GM19372 (cell line): ENCODE measurements around the gene DCTD.

Experiments used
- ATAC-seq: cut with Tn5 transposase; IDR thresholded peaks from one replicate; pipeline ENCODE4 v1.9.1; 2021; ENCODE audit warnings: mild to moderate bottlenecking, low read depth, moderate library complexity; ENCODE audit not compliant: unreplicated experiment

Gene DCTD

DNA sequence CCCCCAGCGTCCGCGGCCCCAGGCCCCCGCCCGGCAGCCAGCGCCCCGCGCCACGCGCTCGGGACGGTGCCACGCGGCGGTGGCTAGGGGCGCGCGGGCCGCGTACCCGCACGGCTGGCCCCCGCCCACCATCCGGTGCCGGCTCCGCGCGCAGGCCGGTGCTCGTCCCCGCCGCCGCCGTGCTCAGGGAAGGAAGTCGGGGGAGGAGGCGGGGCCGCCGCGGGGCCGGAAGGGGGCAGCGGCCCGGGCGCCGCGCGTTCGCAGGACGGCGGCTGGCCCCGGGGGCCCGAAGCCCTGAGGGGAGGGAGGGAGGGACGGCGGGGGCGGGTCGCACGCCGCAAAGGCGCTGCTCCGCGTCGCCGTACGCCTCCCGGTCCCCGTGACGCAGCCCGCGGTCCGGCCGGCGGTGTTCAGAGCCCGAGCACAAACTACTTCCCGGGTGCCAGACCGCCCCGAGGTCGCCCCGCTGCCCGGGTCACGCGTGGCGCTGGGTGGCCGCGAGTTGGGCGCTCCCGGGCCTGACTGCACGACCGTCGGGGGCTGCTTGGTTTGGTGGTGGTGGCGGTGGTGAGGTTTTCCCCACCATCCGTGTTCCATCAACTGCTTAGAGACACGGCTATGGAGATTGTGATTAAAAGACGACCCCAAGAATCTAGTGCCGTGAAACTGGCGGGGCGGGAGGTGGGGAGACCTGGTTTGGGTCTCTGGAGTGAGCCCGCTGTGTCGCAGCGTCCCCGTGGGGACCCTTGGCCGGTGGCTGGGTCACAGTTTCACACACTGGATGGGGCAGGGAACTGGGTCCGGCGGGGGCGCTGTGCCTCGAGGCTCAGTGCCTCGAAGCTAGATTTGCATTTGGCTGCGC lies at the start of gene DCTD:
Gene DCTD, minus strand, starts transcription at position 205 of the 862 bp plus-strand sequence. CDS start 1,818 bp downstream, outside the sequence.
- peak; percentile 74 for ATAC-seq

DNA sequence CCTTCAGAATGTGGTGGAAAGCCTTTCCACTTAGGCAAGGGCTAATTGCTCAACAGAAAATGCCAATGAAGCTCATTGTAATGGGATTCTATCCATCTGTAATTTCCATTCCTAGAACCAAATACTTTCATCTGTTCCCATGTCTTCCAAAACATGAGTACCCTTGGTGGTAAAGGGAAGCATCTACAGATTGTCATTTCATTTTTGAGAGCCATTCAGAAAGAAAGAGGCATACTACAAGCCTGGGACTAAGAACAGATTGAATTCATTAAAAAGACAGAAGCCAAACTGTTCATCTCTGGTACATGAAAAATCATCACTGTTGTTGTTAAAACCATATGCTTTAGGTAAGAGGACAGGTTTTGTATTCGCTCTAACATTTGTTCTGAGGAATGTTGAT lies 43.6 kb upstream of the DCTD start:
- ATAC-seq: no peak

DNA sequence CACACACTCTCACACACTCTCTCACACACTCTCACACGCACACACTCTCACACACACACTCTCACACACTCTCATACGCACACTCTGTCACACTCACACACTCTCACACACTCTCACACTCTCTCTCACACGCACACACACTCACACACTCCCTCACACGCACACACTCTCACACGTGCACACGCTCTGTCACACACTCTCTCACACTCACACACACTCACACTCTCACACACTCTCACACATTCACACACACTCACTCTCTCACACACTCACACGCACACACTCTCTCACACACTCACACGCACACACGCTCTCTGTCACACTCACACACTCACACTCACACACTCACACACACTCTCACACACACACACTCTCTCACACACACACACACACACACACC lies 43.0 kb upstream of the DCTD start:
- no peak for ATAC-seq

DNA sequence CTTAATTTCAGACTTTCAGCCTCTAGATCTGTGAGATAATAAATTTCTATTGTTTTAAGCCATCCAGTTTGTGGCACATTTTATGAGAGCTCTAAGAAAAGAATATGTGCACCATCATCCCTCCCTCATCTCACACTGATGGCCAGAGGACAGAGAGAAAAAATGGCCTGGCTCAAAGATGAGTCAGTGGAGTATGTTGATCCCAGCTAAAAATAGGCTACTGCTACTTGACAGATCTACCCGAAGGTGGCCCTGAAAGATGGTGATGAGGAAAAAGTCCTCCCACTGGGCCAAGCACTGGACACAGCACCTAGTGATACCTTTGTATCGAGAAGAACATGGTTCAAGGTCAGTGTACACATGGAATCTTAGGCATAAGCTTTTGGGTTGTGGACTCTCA lies 38.2 kb upstream of the DCTD start:
- no peak for ATAC-seq

DNA sequence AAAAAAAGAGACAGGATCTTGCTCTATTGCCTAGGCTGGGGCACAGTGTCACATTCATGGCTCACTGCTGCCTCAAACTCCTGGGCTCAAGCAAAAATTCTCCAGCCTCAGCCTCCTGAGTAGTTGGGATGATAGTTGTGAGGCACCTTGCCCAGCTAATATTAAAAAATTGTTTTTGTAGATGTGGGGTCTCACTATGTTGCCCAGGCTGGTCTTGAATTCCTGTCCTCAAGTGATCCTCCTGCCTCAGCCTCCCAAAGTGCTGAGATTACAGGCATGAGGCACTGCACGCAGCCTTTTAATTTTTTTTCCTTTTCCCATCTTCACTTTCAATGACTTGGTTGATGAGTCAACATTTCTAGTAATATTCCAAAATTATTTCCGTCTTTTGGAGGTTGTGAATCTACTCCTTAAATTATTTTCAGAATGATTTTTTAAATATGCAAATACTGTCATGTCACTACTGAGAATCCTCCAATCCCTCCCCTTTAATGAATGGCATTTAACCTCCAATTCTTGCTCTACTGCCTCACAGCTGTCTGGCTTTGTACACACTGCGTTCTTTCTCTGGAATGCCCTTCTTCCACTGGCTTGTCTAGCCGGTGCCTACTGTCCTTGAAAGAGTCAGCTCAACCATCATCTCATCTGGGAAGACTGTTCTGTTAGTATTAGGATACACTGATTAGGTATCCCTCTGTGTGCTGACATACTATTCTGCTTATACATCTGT lies 27.5 kb upstream of the DCTD start:
- no peak for ATAC-seq

DNA sequence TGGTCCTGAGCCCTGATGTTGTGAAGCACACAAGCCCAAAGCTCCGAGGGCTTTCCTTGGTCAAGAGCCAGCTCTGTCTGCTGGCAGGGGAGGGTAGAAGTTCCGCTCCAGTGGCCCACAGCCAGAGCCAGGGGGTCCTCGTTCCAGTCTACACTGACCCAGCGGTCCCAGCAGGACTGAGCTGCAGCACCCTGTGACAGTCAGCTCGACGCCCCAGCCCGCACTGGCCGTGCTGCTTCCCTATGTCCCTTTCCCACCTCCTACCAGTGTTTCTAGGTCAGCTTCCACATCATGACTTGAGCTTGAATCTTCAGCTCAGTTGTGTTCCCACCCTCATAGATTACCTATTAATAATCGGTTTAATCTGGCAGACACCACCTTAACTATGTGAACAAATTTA lies 22.5 kb upstream of the DCTD start:
- ATAC-seq: no peak

DNA sequence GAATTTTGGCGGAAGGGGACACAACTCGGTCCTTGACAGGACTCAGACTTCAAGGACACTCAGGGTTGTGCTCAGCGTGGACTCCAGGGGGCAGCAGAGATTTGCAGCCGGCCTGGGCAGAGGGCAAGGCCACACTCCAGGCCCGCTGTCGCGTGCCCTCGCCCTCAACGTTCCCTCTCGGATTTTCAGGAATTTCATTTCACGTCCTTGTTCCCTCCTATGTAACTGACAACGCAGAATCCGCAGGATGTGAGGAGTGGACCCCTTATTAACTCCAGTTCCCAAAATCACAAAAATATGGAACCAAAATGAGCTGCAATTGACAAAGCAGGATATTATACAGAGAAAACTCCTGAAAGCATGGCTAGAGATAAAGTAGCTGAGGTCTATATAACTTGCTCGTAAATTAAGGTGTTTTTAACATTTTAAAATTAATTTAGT lies 21.0 kb upstream of the DCTD start:
- peak; percentile 89 for ATAC-seq

DNA sequence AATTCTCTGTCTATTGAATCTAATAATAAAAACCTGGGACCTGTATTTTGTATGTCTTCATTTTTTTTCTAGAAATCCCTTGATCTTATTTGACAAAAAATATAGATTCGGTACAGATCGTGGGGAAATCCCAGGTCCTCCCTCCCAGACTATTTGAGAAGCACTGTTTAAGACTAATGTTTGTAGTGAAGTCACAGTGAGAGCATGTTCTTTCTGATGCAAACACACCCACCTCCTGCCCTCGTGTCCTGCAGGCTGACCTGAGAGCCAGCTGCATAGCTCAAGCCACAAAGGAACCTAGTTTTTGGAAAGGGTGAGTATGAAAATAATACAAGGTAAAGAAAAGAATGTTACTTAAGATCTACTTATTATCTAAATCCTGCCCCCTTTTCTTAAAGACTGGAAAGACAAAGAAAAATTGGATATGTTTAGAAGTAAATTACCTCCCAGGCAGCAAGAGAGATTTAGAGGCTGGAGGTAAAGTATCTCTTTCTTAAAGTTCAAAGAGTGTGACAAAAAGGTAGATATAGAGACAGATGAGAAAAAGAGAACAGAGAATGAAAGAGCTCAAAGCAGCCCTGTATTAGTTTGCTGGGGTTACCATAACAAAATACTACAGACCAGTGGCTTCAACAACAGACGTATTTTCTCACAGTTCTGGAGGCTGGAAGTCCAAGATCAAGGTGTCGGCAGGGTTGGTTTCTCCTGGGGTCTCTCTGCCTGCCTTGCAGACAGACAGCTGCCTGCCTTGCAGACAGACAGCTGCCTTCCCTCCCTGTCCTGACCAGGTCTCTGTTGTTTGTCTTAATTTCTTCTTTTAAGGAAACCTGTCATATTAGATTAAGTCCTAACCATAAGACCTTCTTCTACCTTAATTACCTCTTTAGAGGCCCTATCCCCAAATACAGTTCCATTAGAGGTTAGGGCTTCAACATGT lies 20.4 kb upstream of the DCTD start:
- peak; percentile 25 for ATAC-seq

DNA sequence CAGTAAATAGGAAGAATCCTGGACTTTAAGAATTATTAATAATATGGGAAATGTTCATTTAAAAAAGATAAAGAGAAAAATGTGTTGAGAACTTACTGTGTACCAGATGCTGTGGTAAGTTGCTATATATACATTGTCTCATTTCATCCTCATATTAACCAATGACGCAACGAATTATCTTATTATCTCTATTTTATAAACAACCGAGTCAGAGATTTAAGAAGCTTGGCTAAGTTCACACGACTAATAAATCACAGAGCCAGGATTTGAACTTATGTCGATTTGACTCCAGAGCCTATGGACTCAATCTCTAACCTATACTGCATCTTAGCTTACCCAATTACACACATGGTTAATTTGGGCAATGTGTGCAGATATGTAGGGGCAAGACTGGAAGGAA lies 15.5 kb upstream of the DCTD start:
- ATAC-seq: no peak

DNA sequence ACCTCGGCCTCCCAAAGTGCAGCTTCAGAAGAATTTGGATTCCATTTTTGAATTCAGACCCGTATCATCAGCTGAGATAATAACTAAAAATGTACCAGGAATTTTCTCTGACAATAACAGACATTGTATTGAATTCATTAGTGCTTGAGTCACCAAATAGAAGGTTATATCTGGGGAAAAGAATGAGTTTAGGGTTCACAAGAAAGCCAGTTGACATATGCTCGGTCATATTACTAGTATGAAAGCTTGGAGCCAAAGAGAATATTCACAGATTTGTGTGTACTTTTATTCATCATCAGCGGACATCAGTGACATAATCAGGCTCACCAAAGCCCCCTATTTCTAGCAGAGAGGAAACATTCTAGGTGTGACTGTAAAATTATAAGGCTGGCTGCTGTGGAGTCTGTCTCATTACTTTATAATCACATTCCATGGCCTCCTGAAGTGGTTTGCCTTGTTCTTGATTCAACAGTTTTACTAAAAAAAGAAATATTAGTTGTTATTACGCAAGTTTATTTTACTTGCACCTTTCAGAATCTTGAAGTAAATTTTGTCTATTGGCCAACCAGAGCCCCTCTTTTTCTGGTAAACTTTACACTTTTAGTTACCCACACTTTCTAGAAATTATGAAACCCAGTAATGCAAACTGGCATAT lies 14.6 kb upstream of the DCTD start:
- ATAC-seq: no peak

DNA sequence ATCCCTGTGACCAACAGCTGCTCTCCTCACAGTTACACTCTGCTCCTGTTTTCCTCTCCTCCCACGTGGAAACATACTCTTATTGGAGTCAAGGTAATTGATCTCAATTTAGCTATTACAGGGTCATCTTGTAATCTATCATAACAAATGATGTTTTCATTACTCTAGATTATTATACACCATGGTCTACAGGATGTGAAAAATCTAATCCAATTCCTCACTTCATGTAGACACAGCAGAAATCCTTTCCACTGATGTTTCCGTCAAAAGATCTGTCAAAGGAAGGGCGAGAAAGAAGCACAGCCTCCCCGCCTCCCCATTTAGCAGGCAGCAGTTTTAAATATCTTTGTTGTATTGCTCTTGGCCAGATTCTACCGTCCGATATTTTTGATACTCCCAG lies 13.7 kb upstream of the DCTD start:
- no peak for ATAC-seq

DNA sequence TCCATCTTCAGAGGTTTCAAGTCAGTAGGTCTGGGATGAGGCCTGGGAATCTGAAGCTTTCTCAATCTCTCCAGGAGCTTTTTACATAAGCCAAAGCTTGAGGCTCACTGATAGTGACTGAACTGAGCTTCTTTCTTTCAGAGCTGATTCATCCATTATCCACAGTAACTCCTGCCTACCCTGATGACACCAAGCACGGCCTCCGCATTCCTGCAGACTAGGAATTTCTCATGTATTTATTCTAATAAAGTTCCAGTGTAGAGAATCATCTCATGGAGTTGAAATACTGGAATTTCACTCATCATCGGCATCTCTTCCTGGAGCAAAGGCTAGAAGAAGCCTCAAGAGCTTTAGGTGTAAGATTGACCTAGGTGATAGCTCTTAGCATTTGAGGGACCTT lies 12.1 kb upstream of the DCTD start:
- no peak for ATAC-seq

DNA sequence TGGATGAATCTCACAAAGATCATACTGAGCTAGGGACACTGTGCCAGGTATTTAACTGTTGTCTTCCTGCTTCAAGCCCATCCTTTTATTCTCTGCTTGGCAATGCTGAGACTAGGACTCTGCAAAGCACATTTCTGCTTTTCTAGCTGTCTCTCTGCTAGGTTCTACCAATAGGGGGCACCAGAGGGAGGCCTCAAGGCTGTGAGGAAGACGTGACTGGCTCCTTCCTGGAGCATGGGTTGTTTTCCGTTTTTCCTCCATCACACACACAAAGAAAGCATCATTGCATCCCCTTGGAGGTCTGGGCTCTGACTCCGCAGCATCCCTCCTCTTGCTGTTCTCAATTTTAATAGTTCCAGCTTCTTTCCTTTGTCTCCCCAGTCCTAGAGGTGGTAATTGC lies 10.9 kb upstream of the DCTD start:
- ATAC-seq: no peak

DNA sequence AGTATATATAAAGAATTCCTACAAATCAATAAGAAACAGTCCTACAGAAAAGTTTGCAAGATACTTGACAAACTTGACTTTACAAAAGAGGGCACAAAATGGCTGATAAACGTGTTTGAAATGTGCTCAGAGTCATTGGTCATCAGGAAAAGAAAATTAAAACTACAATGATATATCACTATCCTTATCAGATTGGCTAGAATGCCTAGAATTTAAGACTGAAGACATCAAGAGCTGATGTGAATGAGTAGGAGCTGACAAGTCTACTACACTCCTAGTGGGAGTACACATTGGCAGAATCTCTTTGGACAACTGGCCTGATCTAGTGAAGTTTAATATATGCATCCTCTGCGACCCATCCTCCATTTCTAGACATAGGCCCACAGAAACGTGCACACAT lies 10.3 kb upstream of the DCTD start:
- ATAC-seq: no peak

DNA sequence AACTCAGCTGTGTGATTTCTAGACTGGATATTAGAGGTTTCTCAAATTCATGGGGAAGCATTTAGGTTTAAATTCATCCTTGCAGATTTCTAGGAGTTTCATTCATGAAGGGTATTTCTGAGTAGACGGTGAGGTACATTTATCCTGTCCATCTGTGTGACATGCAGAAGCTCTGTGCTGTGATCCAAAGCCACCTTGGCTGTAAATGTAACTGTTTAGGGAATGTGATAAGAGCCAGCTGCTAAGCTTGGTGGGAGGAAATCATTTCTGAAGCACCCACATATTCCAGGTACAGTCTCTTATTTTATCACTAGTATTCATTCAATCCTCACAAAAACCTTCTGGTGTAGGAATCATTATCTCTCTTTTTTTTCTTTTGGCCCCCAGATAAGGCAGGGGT lies 8.7 kb upstream of the DCTD start:
- ATAC-seq: no peak

DNA sequence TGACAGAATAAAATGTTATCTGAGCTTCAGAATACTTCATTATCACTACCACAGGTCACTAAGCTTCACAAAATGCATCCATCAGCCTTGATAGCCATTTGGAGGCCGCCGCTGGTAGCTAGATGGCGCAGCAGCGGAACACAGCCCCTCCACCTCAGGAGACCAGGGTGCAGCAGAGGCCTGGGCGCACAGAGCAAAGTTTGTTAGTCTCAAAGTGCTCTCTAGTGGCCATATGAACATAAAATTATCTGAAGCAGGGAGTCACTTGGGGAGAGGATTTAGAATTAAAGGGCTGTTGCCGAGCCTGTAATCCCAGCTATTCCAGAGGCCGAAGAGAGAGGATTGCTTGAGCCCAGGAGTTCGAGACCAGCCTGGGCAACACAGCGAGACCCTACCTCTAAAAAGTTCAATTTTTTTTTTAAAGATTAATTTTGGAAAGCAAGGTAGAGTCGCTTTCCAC lies 8.1 kb upstream of the DCTD start:
- peak; percentile 99 for ATAC-seq

DNA sequence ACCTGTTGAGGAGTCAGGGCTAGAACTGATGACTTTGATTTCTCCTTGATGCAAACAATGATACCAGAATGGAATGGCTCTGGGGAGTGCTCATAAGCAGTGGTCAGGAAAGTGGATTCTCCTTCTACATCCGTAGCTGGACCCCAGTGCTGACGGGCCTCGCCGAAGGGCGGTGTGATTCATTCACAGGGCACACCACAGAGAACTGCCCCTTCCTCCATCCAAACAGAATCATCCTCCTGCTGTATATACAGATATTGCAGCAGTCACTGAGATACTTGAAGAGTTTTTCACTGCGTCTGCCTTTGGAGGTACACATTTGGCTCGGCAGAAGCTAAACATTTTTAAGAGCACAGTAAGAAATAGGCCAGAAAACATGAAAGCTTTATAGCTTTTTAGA lies 7.3 kb upstream of the DCTD start:
- ATAC-seq: no peak

DNA sequence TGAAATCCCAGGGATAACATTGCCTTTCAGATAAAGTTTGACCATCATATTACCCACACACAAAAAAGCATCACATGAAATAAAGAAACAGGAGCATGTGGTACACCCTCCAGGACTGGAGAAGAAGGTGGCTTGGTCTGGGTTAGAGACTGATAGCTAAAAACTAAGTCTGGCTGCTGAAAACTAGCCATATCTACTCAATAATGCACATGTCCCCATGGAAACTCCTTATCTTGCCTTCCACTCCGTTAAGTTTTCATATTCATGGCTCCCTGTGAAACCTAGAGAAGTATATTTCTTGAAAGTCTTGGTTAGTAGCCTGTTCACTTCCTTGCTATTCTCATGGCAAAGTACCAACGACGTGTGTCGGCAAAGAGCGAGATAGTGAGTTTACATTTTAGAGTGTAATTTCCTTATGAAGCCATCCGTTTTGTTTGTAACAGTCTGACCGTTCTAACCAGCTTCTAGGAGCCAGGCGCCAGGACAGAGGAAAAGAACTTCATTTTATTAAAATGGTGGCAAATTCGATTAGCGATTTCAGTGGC lies 6.7 kb upstream of the DCTD start:
- no peak for ATAC-seq

DNA sequence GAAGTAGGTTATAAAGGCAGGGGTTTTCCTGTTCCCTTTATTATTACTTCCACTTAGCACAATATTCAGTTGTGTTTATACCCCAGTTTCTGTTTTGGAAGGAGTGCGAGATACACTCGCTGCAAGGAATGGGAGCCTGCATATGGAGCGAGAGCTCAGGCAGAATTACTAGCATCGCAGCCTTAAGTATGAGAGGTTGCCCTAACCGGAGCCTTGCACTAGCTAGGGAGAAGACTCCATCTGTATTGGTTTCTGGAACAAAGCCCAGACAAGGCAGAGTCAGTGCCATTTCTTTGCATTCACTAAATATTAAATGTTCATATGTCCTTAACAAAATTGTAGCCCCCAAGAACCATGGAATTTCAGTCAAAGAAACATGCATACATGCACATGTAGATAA lies 6.2 kb upstream of the DCTD start:
- no peak for ATAC-seq
